A549 (cell line): ENCODE results near the gene UFC1. TPM values are rescaled to one million over a fixed set of nuclear protein-coding genes. Genes with fewer than 3 reads are reported as not detected.

Experiments
- ATAC-seq, 2 experiments: fragments of 200-7000 bp in 1 of 2; fragments of >200 bp in 1 of 2; cut with Nextera tagmentation in 1 of 2; cut with Tn5 transposase in 1 of 2; 3 replicates each; pipeline versions ENCODE4 v1.8.0 to v1.9.1; 2018 to 2020; ENCODE audit warnings: mild to moderate bottlenecking in 1 of 2, moderate library complexity in 1 of 2
- CTCF ChIA-PET: fragments of 300-600 bp; sonication (Branson Sonifier 250); formaldehyde crosslinking; extraction: SDS; loops from one replicate; lab custom pipeline; 2021; ENCODE audit warnings: antibody characterized with exemption, inconsistent platforms; lab: Yijun Ruan, JAX
- POLR2A ChIA-PET: fragments of 350-600 bp; formaldehyde crosslinking; extraction: SDS; loops from one replicate; lab custom pipeline; 2021; ENCODE audit warnings: antibody characterized with exemption, inconsistent platforms; lab: Yijun Ruan, JAX
- DNase-seq, 2 experiments: peaks; one replicate each; pipeline versions ENCODE4 v3.0.0 to v3.0.0-alpha.2; 2011 to 2016; ENCODE audit warnings: low read depth in 1 of 2, low spot score in 1 of 2
- FAIRE-seq: peaks from 2 replicates; lab custom pipeline; 2011; peaks lifted over from hg19 to GRCh38; lab: Jason Lieb, UNC
- H3K27ac ChIP-seq, 2 experiments: fragments of >200 bp; sonication (Bioruptor Twin); formaldehyde crosslinking; 3 replicates each; pipeline ENCODE4 v1.5.1; 2016 to 2017
- H3K4me1 ChIP-seq: fragments of >200 bp; sonication (Bioruptor Twin); formaldehyde crosslinking; 3 replicates; pipeline ENCODE4 v1.6.1; 2016
- H3K4me2 ChIP-seq: fragments of >200 bp; sonication (Bioruptor Twin); formaldehyde crosslinking; 3 replicates; pipeline ENCODE4 v1.6.1; 2016
- H3K4me3 ChIP-seq: fragments of >200 bp; sonication (Bioruptor Twin); formaldehyde crosslinking; 3 replicates; pipeline ENCODE4 v1.5.1; 2016
- H3K9me3 ChIP-seq: fragments of >200 bp; sonication (Bioruptor Twin); formaldehyde crosslinking; 3 replicates; pipeline ENCODE4 v1.6.1; 2016
- BCL3 ChIP-seq: fragments of >200 bp; sonication (Bioruptor Twin); formaldehyde crosslinking; IDR thresholded peaks from 3 replicates; pipeline ENCODE4 v1.6.1; 2016
- CEBPB ChIP-seq, 2 experiments: fragments of >200 bp in 1 of 2; sonication (Bioruptor Twin) in 1 of 2; formaldehyde crosslinking in 1 of 2; IDR thresholded peaks; 2 replicates each; pipeline ENCODE4 v1.6.1; 2012 to 2016
- E2F6 ChIP-seq: IDR thresholded peaks from 2 replicates; pipeline ENCODE4 v1.6.1; 2012; ENCODE audit warnings: low read depth, borderline replicate concordance
- EHF ChIP-seq: fragments of 250-450 bp; sonication (Bioruptor Pico); IDR thresholded peaks from 2 replicates; pipeline ENCODE4 v1.5.0; 2020; ENCODE audit warnings: mild to moderate bottlenecking
- EHMT2 ChIP-seq: fragments of 200-600 bp; sonication (generic); IDR thresholded peaks from 2 replicates; pipeline ENCODE4 v1.6.1; 2016; ENCODE audit warnings: antibody characterized with exemption, low read depth, mild to moderate bottlenecking, moderate library complexity
- FOSL2 ChIP-seq, 2 experiments: fragments of 450-650 bp in 1 of 2; fragments of >200 bp in 1 of 2; sonication (Bioruptor Twin) in 1 of 2; formaldehyde crosslinking; IDR thresholded peaks; 2 replicates each; pipeline versions ENCODE4 v1.5.0 to v1.6.1; 2016 to 2020; ENCODE audit warnings: mild to moderate bottlenecking in 1 of 2, moderate library complexity in 1 of 2
- HDAC2 ChIP-seq: fragments of 200-600 bp; sonication (generic); IDR thresholded peaks from 2 replicates; pipeline ENCODE4 v1.6.1; 2016
- HES2 ChIP-seq: fragments of >200 bp; sonication (Bioruptor Twin); formaldehyde crosslinking; IDR thresholded peaks from 2 replicates; pipeline ENCODE4 v1.6.1; 2016
- HEYL ChIP-seq: fragments of 250-450 bp; sonication (Bioruptor Pico); IDR thresholded peaks from 2 replicates; pipeline ENCODE4 v1.8.0; 2021; ENCODE audit warnings: mild to moderate bottlenecking, moderate library complexity
- HMGXB4 ChIP-seq: fragments of 250-450 bp; sonication (Bioruptor Pico); IDR thresholded peaks from 2 replicates; pipeline ENCODE4 v1.5.0; 2021; ENCODE audit warnings: mild to moderate bottlenecking, moderate library complexity, borderline replicate concordance
- HOXB5 ChIP-seq: fragments of 250-450 bp; sonication (Bioruptor Pico); IDR thresholded peaks from 2 replicates; pipeline ENCODE4 v1.5.0; 2020; ENCODE audit warnings: mild to moderate bottlenecking, moderate library complexity
- JUN ChIP-seq, 2 experiments: fragments of >200 bp; sonication (Bioruptor Twin); formaldehyde crosslinking; IDR thresholded peaks; 2 replicates in 1 of 2; 3 replicates in 1 of 2; pipeline ENCODE4 v1.6.1; 2016 to 2017
- JUNB ChIP-seq: fragments of >200 bp; sonication (Bioruptor Twin); formaldehyde crosslinking; IDR thresholded peaks from 2 replicates; pipeline ENCODE4 v1.6.1; 2016
- KDM5A ChIP-seq: fragments of 200-600 bp; sonication (generic); IDR thresholded peaks from 2 replicates; pipeline ENCODE4 v1.6.1; 2016; ENCODE audit warnings: antibody characterized with exemption, mild to moderate bottlenecking
- MAX ChIP-seq: IDR thresholded peaks from 2 replicates; pipeline ENCODE4 v1.6.1; 2012
- MYC ChIP-seq: IDR thresholded peaks from 2 replicates; pipeline ENCODE4 v1.6.1; 2012; ENCODE audit warnings: mild to moderate bottlenecking, inconsistent platforms, low read length, improper control_type of control experiment, borderline replicate concordance
- NPAS2 ChIP-seq: fragments of 250-450 bp; sonication (Bioruptor Pico); IDR thresholded peaks from 2 replicates; pipeline ENCODE4 v1.8.0; 2022; ENCODE audit warnings: mild to moderate bottlenecking, moderate library complexity, borderline replicate concordance
- PHF8 ChIP-seq: fragments of 200-600 bp; sonication (generic); IDR thresholded peaks from 2 replicates; pipeline ENCODE4 v1.6.1; 2016; ENCODE audit warnings: low read depth, mild to moderate bottlenecking, antibody characterized with exemption, moderate library complexity, borderline replicate concordance
- POLR2A ChIP-seq: IDR thresholded peaks from 2 replicates; pipeline ENCODE4 v1.6.1; 2012; ENCODE audit warnings: mild to moderate bottlenecking, low read length
- POLR2AphosphoS2 ChIP-seq: conservative IDR thresholded peaks from 2 replicates; pipeline ENCODE4 v1.6.1; 2012; ENCODE audit warnings: low read length, improper control_type of control experiment, inconsistent platforms
- SMC3 ChIP-seq: fragments of >200 bp; sonication (Bioruptor Twin); formaldehyde crosslinking; IDR thresholded peaks from 3 replicates; pipeline ENCODE4 v1.6.1; 2018; ENCODE audit warnings: inconsistent platforms
- TFCP2L1 ChIP-seq: fragments of 250-450 bp; sonication (Bioruptor Pico); IDR thresholded peaks from 2 replicates; pipeline ENCODE4 v1.5.0; 2021; ENCODE audit warnings: mild to moderate bottlenecking
- TP53 ChIP-seq: fragments of 250-450 bp; sonication (Bioruptor Pico); IDR thresholded peaks from 2 replicates; pipeline ENCODE4 v1.5.0; 2021; ENCODE audit warnings: mild to moderate bottlenecking, moderate library complexity
- ZFP36 ChIP-seq: fragments of 450-650 bp; IDR thresholded peaks from 2 replicates; pipeline ENCODE4 v1.6.1; 2014; ENCODE audit warnings: borderline replicate concordance; ENCODE audit not compliant: partially characterized antibody
- ZNF302 ChIP-seq: fragments of 250-450 bp; sonication (Bioruptor Pico); IDR thresholded peaks from 2 replicates; pipeline ENCODE4 v1.9.0; 2021; ENCODE audit warnings: inconsistent platforms, mild to moderate bottlenecking, moderate library complexity
- WGBS: methylation state at CpG from one replicate; pipeline ENCODE4 v1.1.6; 2017; ENCODE audit errors: missing lambda C conversion rate; 5-methylcytosine and 5-hydroxymethylcytosine counted together
- polyA plus RNA-seq, 4 experiments: library from polyadenylated mRNA; depleted of rRNA in 3 of 4; stranded (reverse); fragments of >200 nt; fragmentation: RNase III in 1 of 4; extraction: RNeasy Plus Mini Kit Qiagen cat#74134 plus additional on column Dnase treatment in 1 of 4; gene quantifications; 2 replicates in 3 of 4; 3 replicates in 1 of 4; pipeline ENCODE4 v1.2.3, GENCODE V29; 2011 to 2017
- TF ChIP-seq, protein P1 (sequence below): IDR thresholded peaks from 2 replicates; pipeline ENCODE4 v1.6.1; 2012
- TF ChIP-seq, protein P2 (sequence below): fragments of 150-350 bp; IDR thresholded peaks from 2 replicates; pipeline ENCODE4 v1.6.1; 2014; ENCODE audit warnings: low read depth, mild to moderate bottlenecking, low read length

Gene UFC1
- polyA plus RNA-seq, 2 of the 4 experiments (the other 2 are of a cell fraction), result 115 to 153 TPM

DNA sequence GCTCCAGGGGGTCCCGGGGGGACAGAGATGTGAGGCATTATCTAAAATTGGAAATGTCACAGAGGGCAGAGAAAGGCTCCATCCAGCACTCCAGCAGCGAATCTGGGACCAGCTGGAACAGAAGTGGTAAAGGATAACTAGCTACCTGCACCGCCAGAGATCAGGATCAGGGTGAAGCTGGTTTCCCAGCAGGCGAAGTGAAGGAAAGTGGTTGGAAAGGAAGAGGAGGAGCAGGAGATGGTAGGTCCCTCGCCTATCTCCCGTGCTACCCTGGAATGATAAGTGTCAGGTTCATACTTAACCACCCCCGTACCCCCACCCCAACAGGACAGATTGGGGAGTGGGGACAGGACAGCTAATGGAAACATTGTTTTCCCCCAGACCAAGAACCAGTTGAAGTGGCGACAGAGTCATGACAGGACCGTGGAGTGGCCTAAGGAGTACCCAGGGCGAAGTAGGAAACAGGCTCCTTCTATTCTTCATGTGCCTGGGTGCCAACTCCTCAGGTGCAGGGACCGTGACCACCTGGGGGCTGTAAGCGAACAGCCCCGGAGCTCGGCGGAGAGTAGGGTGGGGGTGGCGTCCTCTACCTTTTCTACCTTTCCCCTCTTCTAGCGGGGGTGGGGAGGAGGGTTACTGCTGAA is 22.8 kb downstream of the UFC1 start:
- Histone ChIP-seq H3K9me3 (no peaks in the 10 kb centered on the region), H3K4me1 (peaks cover 11% of the 10 kb centered on the region; the same call in 2 of the 3 replicates), H3K4me2 (peak overlapping the region; percentile 93), H3K27ac (peak overlapping the region; percentile 83 to 91), H3K4me3 (peak overlapping the region; percentile 63)
- DNase-seq (no peak), ATAC-seq (peak; percentile 27 to 41; a peak in 4 of 6 replicates), FAIRE-seq (no peak)
- WGBS, result 27% methylated on average over 12 of the region's 17 CpGs
- TF ChIP-seq ZNF302 (no peak), JUNB (no peak), HEYL (no peak), HES2 (no peak), ZFP36 (no peak), HMGXB4 (CRISPR knock-in tag) (no peak), E2F6 (no peak), EHMT2 (no peak), TFCP2L1 (CRISPR knock-in tag) (no peak), KDM5A (no peak), HDAC2 (no peak), SMC3 (no peak), CEBPB (IDR thresholded peaks at IDR 0.05) (no peak), POLR2A (no peak), POLR2AphosphoS2 (no peak)
- TF ChIP-seq, protein P1, sequence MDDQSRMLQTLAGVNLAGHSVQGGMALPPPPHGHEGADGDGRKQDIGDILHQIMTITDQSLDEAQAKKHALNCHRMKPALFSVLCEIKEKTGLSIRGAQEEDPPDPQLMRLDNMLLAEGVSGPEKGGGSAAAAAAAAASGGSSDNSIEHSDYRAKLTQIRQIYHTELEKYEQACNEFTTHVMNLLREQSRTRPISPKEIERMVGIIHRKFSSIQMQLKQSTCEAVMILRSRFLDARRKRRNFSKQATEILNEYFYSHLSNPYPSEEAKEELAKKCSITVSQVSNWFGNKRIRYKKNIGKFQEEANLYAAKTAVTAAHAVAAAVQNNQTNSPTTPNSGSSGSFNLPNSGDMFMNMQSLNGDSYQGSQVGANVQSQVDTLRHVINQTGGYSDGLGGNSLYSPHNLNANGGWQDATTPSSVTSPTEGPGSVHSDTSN, result no peak
- ChIA-PET POLR2A (interaction anchor here (0.8 to 2.2 kb wide), 6 partner anchors 10 to 49 kb away, joined by 3 to 25 read pairs (median 4); partner anchors contain the start of genes DEDD, PPOX, TOMM40L and UFC1), CTCF (interaction anchor here (0.6 to 2.2 kb wide), 7 partner anchors 9 to 206 kb away, joined by 3 to 16 read pairs (median 4); partner anchors contain the start of gene PPOX)

- ChIA-PET CTCF (interaction anchor here (0.6 to 2.1 kb wide), 4 partner anchors 14 to 205 kb away, joined by 3 to 6 read pairs (median 4); no protein-coding TSS in a partner anchor), POLR2A (interaction anchor here (0.8 to 2.2 kb wide), 6 partner anchors 10 to 48 kb away, joined by 3 to 25 read pairs (median 4); partner anchors contain the start of genes DEDD, PPOX, TOMM40L and UFC1)
- Histone ChIP-seq H3K4me3 (peak within 1 kb of the TSS; percentile 63), H3K9me3 (no peaks in the 10 kb centered on the region), H3K4me2 (peak within 1 kb of the TSS; percentile 93), H3K27ac (peak within 1 kb of the TSS; percentile 83 to 91), H3K4me1 (peaks cover 16% of the 10 kb centered on the region)
- FAIRE-seq (no peak), ATAC-seq (peak; percentile 91 to 96), DNase-seq (peak; percentile 81 to 93)
- 15% methylated on average over 29 of the region's 50 CpGs for WGBS
- TF ChIP-seq MAX, result peak; percentile 97
- TF ChIP-seq PHF8, result peak; percentile 87
- 0 out of 2 replicates have a peak, but pooled peaks have one; percentile 40 for TF ChIP-seq EHF
- peak; percentile 15; the same call in 1 of the 2 replicates for TF ChIP-seq TFCP2L1 (CRISPR knock-in tag)
- TF ChIP-seq BCL3, result peak; percentile 74; the same call in 2 of the 3 replicates
- TF ChIP-seq NPAS2 (CRISPR knock-in tag), result no peak
- TF ChIP-seq JUNB, result no peak
- TF ChIP-seq, protein P2, sequence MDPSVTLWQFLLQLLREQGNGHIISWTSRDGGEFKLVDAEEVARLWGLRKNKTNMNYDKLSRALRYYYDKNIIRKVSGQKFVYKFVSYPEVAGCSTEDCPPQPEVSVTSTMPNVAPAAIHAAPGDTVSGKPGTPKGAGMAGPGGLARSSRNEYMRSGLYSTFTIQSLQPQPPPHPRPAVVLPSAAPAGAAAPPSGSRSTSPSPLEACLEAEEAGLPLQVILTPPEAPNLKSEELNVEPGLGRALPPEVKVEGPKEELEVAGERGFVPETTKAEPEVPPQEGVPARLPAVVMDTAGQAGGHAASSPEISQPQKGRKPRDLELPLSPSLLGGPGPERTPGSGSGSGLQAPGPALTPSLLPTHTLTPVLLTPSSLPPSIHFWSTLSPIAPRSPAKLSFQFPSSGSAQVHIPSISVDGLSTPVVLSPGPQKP, result no peak
- 0 out of 2 replicates have a peak, but pooled peaks have one; percentile 44 for TF ChIP-seq KDM5A
- peak; percentile 97 for TF ChIP-seq MYC
- no peak for TF ChIP-seq ZFP36
- 0 out of 2 replicates have a peak, but pooled peaks have one; percentile 46 for TF ChIP-seq HOXB5 (CRISPR knock-in tag)
- peak; percentile 72 to 81; a peak in 4 of 5 replicates for TF ChIP-seq JUN (IDR thresholded peaks at IDR 0.05)
- TF ChIP-seq FOSL2 (IDR thresholded peaks at IDR 0.05), result no peak
- no peak for TF ChIP-seq FOSL2 (CRISPR knock-in tag; IDR thresholded peaks at IDR 0.05)
- TF ChIP-seq TP53 (CRISPR knock-in tag), result no peak
- peak; percentile 98 for TF ChIP-seq POLR2A
Observed at GRCh38 chr1:161177112-161177935, 23.5 kb downstream of the UFC1 start, which contains the start of gene B4GALT3. Gene B4GALT3 (minus strand): TSS chr1:161177507. CDS start chr1:161176060, 1,447 bp downstream.
